Sigmoid colon (tissue), 7 donors: Measurements from ENCODE around the gene WDR90. TPM values are rescaled to one million over a fixed set of nuclear protein-coding genes. Genes with fewer than 3 reads are reported as not detected.

Experiments
- DNase-seq: peaks from one replicate; pipeline ENCODE4 v3.0.0-alpha.2; 2019
- H3K27ac ChIP-seq, 4 donors: fragments of 200-600 bp; sonication (generic); one replicate each; pipeline ENCODE4 v1.5.1; 2016 to 2019; ENCODE audit warnings: mild to moderate bottlenecking in 1 of 4
- H3K27me3 ChIP-seq, 3 donors: fragments of 200-600 bp; sonication (generic); one replicate each; pipeline ENCODE4 v1.5.1; 2019; ENCODE audit warnings: mild to moderate bottlenecking in 1 of 3
- H3K36me3 ChIP-seq, 4 donors: fragments of 200-600 bp; sonication (generic); one replicate each; pipeline ENCODE4 v1.5.1; 2016 to 2019
- H3K4me1 ChIP-seq, 4 donors: fragments of 200-600 bp; sonication (generic); one replicate each; pipeline ENCODE4 v1.5.1; 2017 to 2019
- H3K4me3 ChIP-seq, 4 donors: fragments of 200-600 bp; sonication (generic); one replicate each; pipeline ENCODE4 v1.5.1; 2017 to 2019; ENCODE audit warnings: mild to moderate bottlenecking in 2 of 4, moderate library complexity in 1 of 4
- H3K9me3 ChIP-seq, 4 donors: fragments of 200-600 bp in 3 of 4; sonication (generic) in 3 of 4; one replicate each; pipeline versions ENCODE4 v1.5.1 to v1.6.1; 2013 to 2019
- EP300 ChIP-seq, 4 donors: sonication (generic); formaldehyde crosslinking; IDR thresholded peaks; one replicate each; pipeline ENCODE4 v1.6.1; 2017; ENCODE audit warnings: antibody characterized with exemption in 4 of 4
- POLR2A ChIP-seq, 2 donors: fragments of 450-650 bp; IDR thresholded peaks; one replicate each; pipeline ENCODE4 v1.6.1; 2016; ENCODE audit warnings: antibody characterized with exemption in 2 of 2, mild to moderate bottlenecking in 2 of 2, moderate library complexity in 2 of 2
- POLR2AphosphoS5 ChIP-seq, 4 donors: sonication (generic); formaldehyde crosslinking; IDR thresholded peaks; one replicate each; pipeline ENCODE4 v1.6.1; 2017; ENCODE audit warnings: antibody characterized with exemption in 4 of 4
- WGBS, 2 donors: extraction: QIAGEN DNeasy Blood & Tissue Kit; methylation state at CpG; one replicate each; pipeline ENCODE4 v1.1.7; 2013; 5-methylcytosine and 5-hydroxymethylcytosine counted together
- intact Hi-C: fragments of 100-400 bp; cut with DNase I; formaldehyde crosslinking; loops from one replicate; pipeline ENCODE4 v1.15.1; 2023
- polyA plus RNA-seq, 3 donors: library from polyadenylated mRNA; stranded (reverse); fragments of 200-250 nt; gene quantifications; one replicate each; pipeline ENCODE4 v1.2.3, GENCODE V29; 2013
- total RNA-seq, 4 donors: library from RNA; depleted of rRNA; stranded (reverse); fragments of >200 nt; gene quantifications; one replicate each; pipeline ENCODE4 v1.1.0, GENCODE V29; 2016
- TF ChIP-seq, protein P1 (sequence below), 4 experiments: fragments of 450-650 bp in 3 of 4; fragments of 200-600 bp in 1 of 4; IDR thresholded peaks; one replicate each; pipeline ENCODE4 v1.5.1; 2016 to 2019; ENCODE audit warnings: antibody characterized with exemption in 4 of 4, mild to moderate bottlenecking in 3 of 4, moderate library complexity in 2 of 4
- donor health status: healthy with polysubstance abuse.
- donor health status: Bipolar disorder and iron deficiency.
- donor health status: healthy.

Gene WDR90
- total and polyA plus RNA-seq, 7 donors: 5.4 to 49.0 (median 10.3) TPM

DNA sequence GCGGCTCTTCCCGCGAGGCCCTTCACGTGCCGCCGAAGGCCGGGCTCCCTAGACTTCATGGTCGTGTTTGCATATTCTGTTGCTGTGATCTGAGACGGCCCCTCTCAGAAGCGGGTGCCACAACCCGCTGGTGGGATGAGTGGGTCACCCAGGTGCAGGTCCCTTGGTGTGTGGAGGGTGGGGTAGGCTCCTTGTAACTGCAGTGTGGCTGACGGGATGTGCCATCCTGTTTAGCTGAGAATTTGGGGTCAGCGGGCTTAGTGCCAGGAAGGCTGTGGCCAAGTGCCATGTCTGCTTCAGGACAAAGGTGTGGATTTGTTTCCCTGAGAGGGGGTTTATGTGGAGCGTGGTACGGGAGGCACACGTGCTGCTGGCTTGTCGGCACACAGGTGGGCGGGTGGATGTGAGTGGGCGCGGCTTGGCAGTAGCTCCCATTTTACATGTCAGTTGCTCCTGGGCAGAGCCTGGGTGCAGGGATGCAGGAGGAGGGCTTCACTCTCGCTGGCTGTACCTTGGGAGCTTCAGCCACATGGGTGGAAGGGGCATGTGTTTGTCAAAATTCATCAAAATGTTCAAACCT lies 27.5 kb upstream of the WDR90 start:
- Histone ChIP-seq H3K4me3 (peak overlapping the region in 2 of 4 donors; percentile 11 to 16), H3K27me3 (no peaks in the 10 kb centered on the region), H3K4me1 (peaks cover 0 to 20% (median 14%) of the 10 kb centered on the region in 4 donors), H3K9me3 (no peaks in the 10 kb centered on the region), H3K27ac (peak overlapping the region; percentile 42 to 73 (median 70)), H3K36me3 (peaks cover 0 to 8% (median 6%) of the 10 kb centered on the region in 4 donors)
- TF ChIP-seq EP300 (IDR thresholded peaks at IDR 0.05) (no peak), POLR2A (IDR thresholded peaks at IDR 0.05) (no peak), POLR2AphosphoS5 (IDR thresholded peaks at IDR 0.05) (no peak)
- TF ChIP-seq, protein P1, sequence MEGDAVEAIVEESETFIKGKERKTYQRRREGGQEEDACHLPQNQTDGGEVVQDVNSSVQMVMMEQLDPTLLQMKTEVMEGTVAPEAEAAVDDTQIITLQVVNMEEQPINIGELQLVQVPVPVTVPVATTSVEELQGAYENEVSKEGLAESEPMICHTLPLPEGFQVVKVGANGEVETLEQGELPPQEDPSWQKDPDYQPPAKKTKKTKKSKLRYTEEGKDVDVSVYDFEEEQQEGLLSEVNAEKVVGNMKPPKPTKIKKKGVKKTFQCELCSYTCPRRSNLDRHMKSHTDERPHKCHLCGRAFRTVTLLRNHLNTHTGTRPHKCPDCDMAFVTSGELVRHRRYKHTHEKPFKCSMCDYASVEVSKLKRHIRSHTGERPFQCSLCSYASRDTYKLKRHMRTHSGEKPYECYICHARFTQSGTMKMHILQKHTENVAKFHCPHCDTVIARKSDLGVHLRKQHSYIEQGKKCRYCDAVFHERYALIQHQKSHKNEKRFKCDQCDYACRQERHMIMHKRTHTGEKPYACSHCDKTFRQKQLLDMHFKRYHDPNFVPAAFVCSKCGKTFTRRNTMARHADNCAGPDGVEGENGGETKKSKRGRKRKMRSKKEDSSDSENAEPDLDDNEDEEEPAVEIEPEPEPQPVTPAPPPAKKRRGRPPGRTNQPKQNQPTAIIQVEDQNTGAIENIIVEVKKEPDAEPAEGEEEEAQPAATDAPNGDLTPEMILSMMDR (IDR thresholded peaks at IDR 0.05): no peak
- 74 to 84% methylated on average over 21 of the region's 21 CpGs for WGBS, 2 donors
- DNase-seq: peak; percentile 64
- intact Hi-C loops: no loop called here

DNA sequence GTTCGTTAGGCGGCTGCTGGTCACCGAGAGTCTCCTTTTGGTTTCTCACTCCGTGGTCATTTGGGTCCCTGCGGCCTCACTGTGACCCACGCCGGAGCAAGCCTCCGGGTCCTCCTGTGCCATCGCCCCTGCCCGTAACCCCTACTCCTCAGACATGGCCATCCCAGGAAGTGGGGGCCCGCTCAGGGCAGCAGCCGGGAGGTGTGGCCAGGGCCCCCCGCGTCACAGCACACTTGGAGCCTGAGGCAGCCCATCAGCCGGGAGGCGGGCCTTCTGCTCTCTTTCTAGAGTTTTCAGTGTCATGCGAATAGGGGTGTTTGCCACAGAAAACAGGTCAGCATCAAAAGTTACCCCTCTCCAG lies 26.3 kb upstream of the WDR90 start:
- Histone ChIP-seq H3K9me3 (no peaks in the 10 kb centered on the region), H3K4me1 (peaks cover 0 to 30% (median 21%) of the 10 kb centered on the region in 4 donors), H3K4me3 (no peak overlapping the region), H3K27me3 (no peaks in the 10 kb centered on the region), H3K27ac (peak overlapping the region in 3 of 4 donors; percentile 69 to 73 (median 71)), H3K36me3 (peaks cover 0 to 15% (median 8%) of the 10 kb centered on the region in 4 donors)
- intact Hi-C loops: no loop called here
- TF ChIP-seq EP300 (IDR thresholded peaks at IDR 0.05) (no peak), POLR2AphosphoS5 (IDR thresholded peaks at IDR 0.05) (no peak), POLR2A (IDR thresholded peaks at IDR 0.05) (no peak)
- TF ChIP-seq, protein P1 (IDR thresholded peaks at IDR 0.05): no peak
- DNase-seq: peak; percentile 66
- 92 to 96% methylated on average over 17 of the region's 17 CpGs for WGBS, 2 donors

DNA sequence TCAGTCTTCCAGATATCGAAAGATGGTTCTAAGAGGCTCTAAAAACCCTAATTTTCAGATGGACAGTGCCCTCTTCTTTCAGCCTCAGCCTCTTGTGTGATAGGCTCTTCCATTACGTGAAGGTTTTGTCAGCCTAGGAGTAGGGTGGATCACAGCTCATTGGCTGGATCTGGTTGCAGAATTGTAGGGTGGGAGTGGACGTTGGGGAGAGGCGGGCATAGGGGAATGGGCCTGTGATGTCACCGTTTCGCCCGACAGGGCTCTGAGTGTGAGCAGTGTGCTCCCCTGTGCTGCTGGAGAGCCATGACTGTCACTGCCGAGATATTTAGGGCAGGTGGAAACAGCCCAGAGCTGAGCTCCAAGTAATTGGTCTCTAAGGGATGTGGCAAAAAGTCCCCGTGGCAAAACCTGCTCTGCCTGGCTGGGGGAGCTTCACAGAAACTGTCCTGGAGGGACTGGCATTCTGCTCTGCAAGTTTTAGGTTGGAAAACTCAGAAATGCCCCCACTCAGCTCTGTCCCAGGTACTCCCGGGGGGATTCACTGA lies 24.6 kb upstream of the WDR90 start:
- no peaks in the 10 kb centered on the region for H3K27me3 ChIP-seq
- intact Hi-C loops: no loop called here
- WGBS, 2 donors: 84 to 88% methylated on average over 10 of the region's 10 CpGs
- no peaks in the 10 kb centered on the region for H3K9me3 ChIP-seq
- peaks cover 0 to 35% (median 22%) of the 10 kb centered on the region in 4 donors for H3K4me1 ChIP-seq
- peaks cover 0 to 20% (median 10%) of the 10 kb centered on the region in 4 donors for H3K36me3 ChIP-seq
- TF ChIP-seq POLR2AphosphoS5 (IDR thresholded peaks at IDR 0.05) (no peak), POLR2A (IDR thresholded peaks at IDR 0.05) (no peak), EP300 (IDR thresholded peaks at IDR 0.05) (no peak)
- TF ChIP-seq, protein P1 (IDR thresholded peaks at IDR 0.05): no peak
- no peak overlapping the region for H3K4me3 ChIP-seq
- no peak overlapping the region for H3K27ac ChIP-seq
- no peak for DNase-seq

DNA sequence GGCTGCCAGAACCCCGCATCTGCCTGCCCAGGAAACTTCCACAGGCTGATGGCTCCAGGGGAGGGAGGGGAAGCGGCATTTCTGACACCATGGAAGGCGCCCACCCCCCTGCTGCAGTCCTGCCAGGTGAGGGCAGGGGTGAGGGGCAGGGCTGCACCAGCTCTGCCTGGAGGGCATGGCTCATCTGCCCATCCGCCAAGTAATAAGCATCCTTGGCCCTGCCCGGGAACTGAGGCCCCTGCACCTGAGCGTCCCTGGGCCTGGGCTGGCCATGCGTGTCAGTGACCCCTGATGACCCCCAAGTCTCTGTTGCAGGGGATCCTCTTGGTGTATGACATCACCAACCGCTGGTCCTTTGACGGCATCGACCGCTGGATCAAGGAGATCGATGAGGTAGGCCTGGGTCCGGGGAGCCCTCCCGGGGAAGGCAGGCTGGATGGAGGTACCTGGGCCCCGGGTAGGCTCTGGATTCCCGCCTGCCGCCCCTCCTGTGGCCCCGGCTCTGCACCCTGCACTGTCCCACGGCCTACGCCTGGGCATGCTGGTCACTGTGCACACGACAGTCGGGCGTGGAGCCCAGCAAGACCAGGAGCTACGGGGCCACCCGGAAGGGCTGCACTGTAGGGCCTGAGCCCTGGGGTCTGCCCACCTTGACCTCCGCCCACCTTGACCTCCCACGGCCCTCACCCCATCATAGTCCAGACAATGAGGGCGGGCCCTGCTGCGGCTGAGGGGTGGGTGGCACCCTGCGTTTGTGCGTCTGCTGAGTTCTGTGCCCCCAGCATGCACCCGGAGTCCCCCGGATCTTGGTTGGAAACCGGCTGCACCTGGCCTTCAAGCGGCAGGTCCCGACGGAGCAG lies 23.8 kb upstream of the WDR90 start:
- H3K27me3 ChIP-seq: no peaks in the 10 kb centered on the region
- intact Hi-C loops: no loop called here

More for the DNA sequence above, 23.8 kb upstream of the WDR90 start:
- peak; percentile 63 for DNase-seq
- Histone ChIP-seq H3K9me3 (no peaks in the 10 kb centered on the region), H3K27ac (peak overlapping the region in 1 of 4 donors; percentile 82), H3K4me3 (no peak overlapping the region), H3K36me3 (peaks cover 0 to 20% (median 10%) of the 10 kb centered on the region in 4 donors), H3K4me1 (peaks cover 0 to 42% (median 30%) of the 10 kb centered on the region in 4 donors)
- WGBS, 2 donors: 93 to 96% methylated on average over 37 of the region's 37 CpGs
- TF ChIP-seq EP300 (IDR thresholded peaks at IDR 0.05) (no peak), POLR2A (IDR thresholded peaks at IDR 0.05) (no peak), POLR2AphosphoS5 (IDR thresholded peaks at IDR 0.05) (no peak)
- TF ChIP-seq, protein P1 (IDR thresholded peaks at IDR 0.05): no peak
